Cardiac fibroblast (primary cell): ENCODE results near the gene RASSF8.

ENCODE experiments used
- DNase-seq, 2 donors: peaks; one replicate each; pipeline versions ENCODE4 v3.0.0 to v3.0.0-alpha.2; 2010; ENCODE audit warnings: low read depth in 2 of 2
- H3K4me3 ChIP-seq, 2 donors: replicated peaks in 1 of 2; 1 replicate in 1 of 2; 2 replicates in 1 of 2; pipeline ENCODE4 v1.5.1; 2011; ENCODE audit warnings: low read depth in 2 of 2, low read length in 2 of 2, mild to moderate bottlenecking in 2 of 2, moderate library complexity in 1 of 2
- CTCF ChIP-seq: IDR thresholded peaks from one replicate; pipeline ENCODE4 v1.5.1; 2011; ENCODE audit warnings: low read depth, mild to moderate bottlenecking, low read length, inconsistent platforms

RASSF8 gene

GRCh38 chr12:26010293-26010821 is 51.9 kb downstream of the RASSF8 start:
- no peak for TF ChIP-seq CTCF
- peak; percentile 54 to 55 for DNase-seq

GRCh38 chr12:26011099-26011498 is 52.6 kb downstream of the RASSF8 start:
- DNase-seq: peak; percentile 83 to 93
- H3K4me3 ChIP-seq: no peak overlapping the region
- TF ChIP-seq CTCF: no peak

More at GRCh38 chr12:26010293-26010821, 51.9 kb downstream of the RASSF8 start:
- no peak overlapping the region for H3K4me3 ChIP-seq

- no peak for DNase-seq
- no peak for TF ChIP-seq CTCF
- no peak overlapping the region for H3K4me3 ChIP-seq
Measured at GRCh38 chr12:26014085-26014484, 55.6 kb downstream of the RASSF8 start.

- TF ChIP-seq CTCF: no peak
- no peak overlapping the region for H3K4me3 ChIP-seq
- no peak for DNase-seq
Measured at GRCh38 chr12:26016516-26016915, 58.0 kb downstream of the RASSF8 start.

- peak; percentile 48 to 64 for DNase-seq
- TF ChIP-seq CTCF: peak; percentile 69
- no peak overlapping the region for H3K4me3 ChIP-seq
Measured at GRCh38 chr12:26017484-26018211, 59.2 kb downstream of the RASSF8 start.

- DNase-seq: peak; percentile 35 to 81
- no peak overlapping the region for H3K4me3 ChIP-seq
- no peak for TF ChIP-seq CTCF
Measured at GRCh38 chr12:26018926-26019325, 60.4 kb downstream of the RASSF8 start.
